ENCODE data around the gene L3MBTL4.

Gene L3MBTL4

GRCh38 chr18:5997361-5997760 lies 417.4 kb downstream of the L3MBTL4 start:
- DNase-seq (ENCODE audit: low read depth in 2 of 2): no peak
- TF ChIP-seq CTCF (IDR thresholded peaks at IDR 0.05; ENCODE audit: low read depth, low read length): no peak
- H3K4me3 ChIP-seq (replicated peaks in 1 of 2; ENCODE audit: low read depth in 2 of 2, low read length in 2 of 2): no peak overlapping the region

DNA sequence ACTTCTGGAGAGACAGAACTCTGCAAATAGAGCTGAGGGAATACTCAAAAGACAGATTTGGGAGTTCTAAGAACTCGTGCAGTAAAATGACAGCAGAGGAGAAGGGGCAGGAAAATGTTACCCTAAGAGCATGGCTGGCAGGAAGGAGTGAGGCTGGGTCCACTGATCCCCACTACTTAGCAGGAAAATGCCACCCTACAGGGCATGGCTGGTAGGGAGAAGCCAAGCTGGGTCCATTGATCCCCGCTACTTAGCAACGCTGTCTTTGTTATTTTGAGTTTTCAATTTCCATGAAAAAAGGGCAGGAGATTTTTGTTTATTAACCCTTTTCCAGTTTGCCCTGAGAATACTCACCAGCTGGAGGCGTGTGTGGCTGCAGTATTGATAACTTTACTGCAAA lies 419.1 kb downstream of the L3MBTL4 start:
- TF ChIP-seq CTCF (IDR thresholded peaks at IDR 0.05; ENCODE audit: low read depth, low read length): no peak
- H3K4me3 ChIP-seq (replicated peaks in 1 of 2; ENCODE audit: low read depth in 2 of 2, low read length in 2 of 2): no peak overlapping the region
- DNase-seq (ENCODE audit: low read depth in 2 of 2): no peak

GRCh38 chr18:5993938-5994337 lies 420.8 kb downstream of the L3MBTL4 start:
- no peak overlapping the region for H3K4me3 ChIP-seq (replicated peaks in 1 of 2; ENCODE audit: low read depth in 2 of 2, low read length in 2 of 2)

DNA sequence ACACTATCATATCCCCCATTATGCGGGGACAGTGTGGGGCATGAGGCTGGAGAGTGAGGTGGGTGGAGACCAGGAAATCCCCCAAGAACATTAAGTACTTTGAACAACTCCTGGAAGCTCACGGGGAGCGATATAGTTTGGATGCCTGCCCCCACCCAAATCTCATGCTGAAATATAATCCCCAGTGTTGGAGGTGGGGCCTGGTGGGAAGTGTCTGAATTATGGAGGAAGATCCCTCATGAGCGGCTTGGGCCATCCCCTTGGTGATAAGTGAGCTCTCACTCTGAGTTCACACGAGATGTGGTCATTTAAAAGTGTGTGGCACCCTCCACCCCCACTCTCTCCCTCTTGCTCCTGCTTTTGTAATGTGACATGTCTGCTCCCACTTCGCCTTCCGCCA lies 422.3 kb downstream of the L3MBTL4 start:
- no peak for DNase-seq (ENCODE audit: low read depth in 2 of 2)
- TF ChIP-seq CTCF (IDR thresholded peaks at IDR 0.05; ENCODE audit: low read depth, low read length): no peak
- H3K4me3 ChIP-seq (replicated peaks in 1 of 2; ENCODE audit: low read depth in 2 of 2, low read length in 2 of 2): no peak overlapping the region

More at GRCh38 chr18:5993938-5994337, 420.8 kb downstream of the L3MBTL4 start:
- no peak for TF ChIP-seq CTCF (IDR thresholded peaks at IDR 0.05; ENCODE audit: low read depth, low read length)
- DNase-seq (ENCODE audit: low read depth in 2 of 2): no peak

GRCh38 chr18:5987249-5987648 lies 427.5 kb downstream of the L3MBTL4 start:
- no peak for DNase-seq (ENCODE audit: low read depth in 2 of 2)
- H3K4me3 ChIP-seq (replicated peaks in 1 of 2; ENCODE audit: low read depth in 2 of 2, low read length in 2 of 2): no peak overlapping the region
- TF ChIP-seq CTCF (IDR thresholded peaks at IDR 0.05; ENCODE audit: low read depth, low read length): no peak

GRCh38 chr18:5986257-5986931 lies 428.3 kb downstream of the L3MBTL4 start:
- H3K4me3 ChIP-seq (replicated peaks in 1 of 2; ENCODE audit: low read depth in 2 of 2, low read length in 2 of 2): no peak overlapping the region
- no peak for TF ChIP-seq CTCF (IDR thresholded peaks at IDR 0.05; ENCODE audit: low read depth, low read length)
- no peak for DNase-seq (ENCODE audit: low read depth in 2 of 2)

DNA sequence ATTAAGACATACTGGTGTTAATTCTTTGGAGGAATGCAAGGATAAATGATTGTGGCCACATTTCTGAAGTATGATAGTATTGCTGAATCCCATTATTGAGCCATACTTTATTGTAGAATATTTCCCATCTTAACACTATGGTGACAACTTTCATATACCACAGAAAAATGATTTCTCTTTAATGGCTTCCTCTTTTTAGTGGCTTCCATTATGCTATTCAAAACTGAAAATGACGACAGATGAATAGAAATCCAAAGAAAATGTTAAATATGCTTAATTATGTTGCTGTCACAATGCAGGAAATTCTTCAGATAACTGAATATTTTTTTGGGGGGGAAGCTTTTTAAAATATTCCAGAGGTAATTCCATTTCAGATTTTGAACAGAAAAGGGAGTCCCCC lies 430.5 kb downstream of the L3MBTL4 start:
- DNase-seq (ENCODE audit: low read depth in 2 of 2): no peak
- no peak for TF ChIP-seq CTCF (IDR thresholded peaks at IDR 0.05; ENCODE audit: low read depth, low read length)
- H3K4me3 ChIP-seq (replicated peaks in 1 of 2; ENCODE audit: low read depth in 2 of 2, low read length in 2 of 2): no peak overlapping the region
